ENCODE data around the gene NTSR1. TPM values are rescaled to one million over a fixed set of nuclear protein-coding genes. Genes with fewer than 3 reads are reported as not detected.

Gene NTSR1
- total RNA-seq, 1 donor from 2014 or later, result 6.7 TPM

DNA sequence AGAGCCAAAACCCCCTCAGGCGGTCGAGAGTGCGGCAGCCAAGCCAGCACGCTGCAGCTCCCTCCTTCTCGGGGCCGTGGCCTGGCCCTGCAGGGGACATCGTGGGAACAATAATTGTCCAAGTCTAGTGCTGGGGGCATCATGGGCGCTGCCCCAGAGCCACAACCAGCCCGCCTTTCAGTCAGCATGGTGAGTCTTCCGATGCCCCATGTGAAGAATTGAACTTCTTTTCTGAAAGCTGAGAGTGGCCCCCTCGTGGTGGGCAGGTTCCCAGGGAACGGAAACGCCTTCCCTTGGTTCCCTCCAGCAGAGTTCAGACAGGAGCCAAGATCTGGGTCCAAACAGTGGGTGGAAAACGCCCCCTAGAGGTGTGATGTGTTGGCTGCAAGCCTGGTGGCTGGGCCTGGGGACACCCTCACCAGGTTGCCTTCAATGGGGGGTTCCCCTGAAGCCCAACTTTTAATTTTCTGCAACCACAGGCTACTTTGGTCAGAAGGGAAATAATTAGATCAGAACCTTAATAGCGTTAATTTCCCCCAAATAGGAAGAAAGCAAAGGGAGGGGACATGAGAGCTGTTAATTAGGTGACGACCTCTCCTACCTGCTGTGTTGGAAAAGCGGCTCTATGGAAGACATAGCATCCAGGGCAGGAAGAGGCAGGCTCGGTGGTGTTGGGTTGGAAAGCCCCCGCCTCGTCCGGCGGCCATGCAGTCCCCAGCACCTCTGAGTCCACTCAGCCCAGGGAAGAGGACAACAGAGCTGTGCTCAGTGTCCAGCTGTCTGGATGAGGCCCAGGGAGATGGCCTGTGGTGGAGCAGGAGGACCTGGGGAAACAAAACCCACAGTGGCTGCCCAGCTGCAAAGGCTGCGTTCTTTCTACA is 82.9 kb downstream of the NTSR1 start:
- peak; percentile 81 for DNase-seq

DNA sequence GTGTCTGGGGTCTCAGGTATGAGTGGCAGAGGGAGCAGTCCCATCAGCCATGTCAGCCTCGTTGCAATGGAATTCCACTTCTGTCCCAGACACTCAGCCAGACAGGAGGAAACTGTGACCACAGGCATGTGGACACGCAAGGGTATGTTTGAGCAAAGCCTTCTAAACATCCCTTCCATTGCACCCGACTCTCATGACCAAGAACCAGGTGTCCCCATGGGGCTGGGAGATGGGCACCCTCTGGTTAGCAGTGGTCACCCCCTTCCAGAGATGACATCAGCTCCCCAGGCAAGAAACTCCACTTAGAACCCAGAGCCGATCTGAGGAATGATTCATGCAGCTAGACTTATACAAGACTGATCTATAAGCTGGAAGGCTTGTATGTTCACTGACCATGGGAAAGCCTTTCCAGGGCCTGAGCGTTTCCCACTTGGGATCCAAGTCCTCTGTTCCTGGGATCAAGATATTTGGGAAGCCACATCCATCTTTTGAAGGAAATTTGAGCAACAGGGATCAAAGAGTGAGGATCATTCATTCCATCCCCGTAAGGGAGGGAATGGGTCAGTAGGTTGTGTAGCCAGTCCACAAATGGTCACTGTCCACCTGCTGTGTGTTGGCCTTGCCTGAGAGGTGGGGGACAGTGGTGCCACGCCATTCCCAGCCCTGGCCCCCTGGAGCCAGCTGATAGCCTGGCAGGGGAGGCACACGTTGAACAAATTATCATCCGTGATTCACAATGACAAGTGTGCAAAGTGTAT is 83.7 kb downstream of the NTSR1 start:
- no peak for DNase-seq

DNA sequence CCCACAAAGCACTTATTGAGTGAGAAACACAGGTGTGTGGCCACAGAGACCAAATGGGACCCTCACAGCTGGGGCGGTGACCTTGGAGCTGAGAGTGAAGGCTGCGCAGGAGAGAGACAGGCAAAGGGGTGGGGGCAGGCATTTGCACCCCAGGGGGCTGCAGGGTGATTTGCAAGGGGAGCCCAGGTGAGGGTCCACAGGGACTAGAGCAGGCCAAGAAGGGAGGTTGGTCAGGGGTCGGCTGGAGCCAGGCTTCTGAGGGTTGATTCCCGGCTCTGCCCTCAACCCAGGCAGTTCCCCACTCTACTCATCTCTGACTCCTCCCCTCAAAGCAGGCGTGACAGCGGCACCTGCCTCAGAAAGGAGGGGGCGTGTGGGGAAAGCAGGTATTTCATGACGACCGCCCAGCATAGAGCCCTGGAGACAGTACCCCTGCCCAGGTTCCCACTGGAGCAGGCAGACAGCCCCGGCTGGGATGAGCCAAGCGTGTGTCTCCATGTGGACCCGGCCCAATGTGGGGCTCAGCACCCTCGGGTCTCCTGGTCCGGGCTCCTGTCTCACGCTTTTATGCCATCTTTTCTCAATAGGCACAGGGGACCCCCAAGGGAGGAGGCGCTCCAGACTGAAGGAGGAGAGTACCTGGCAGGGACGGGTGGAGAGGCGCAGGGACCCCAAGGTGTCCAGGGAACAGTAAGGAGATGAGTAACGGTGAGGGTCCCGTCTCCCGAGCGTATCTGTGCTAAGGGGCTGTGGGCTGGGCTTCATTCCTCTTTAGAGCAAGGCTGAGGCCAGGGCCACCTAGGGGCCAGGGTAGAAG is 84.5 kb downstream of the NTSR1 start:
- no peak for DNase-seq

DNA sequence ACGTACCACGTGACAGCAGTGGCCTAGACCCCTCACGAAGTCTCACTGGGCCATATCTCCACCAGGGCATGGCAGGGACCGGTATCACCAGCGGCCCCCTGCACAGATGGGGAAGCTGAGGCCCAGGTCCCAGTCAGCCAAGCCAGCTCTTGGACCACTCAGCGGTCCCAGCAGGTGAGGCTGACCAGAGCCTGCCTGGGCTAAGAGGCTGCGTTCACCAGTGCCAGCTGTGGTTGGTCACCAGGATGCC is 85.0 kb downstream of the NTSR1 start:
- no peak for DNase-seq

GRCh38 chr20:62794007-62794724 is 85.5 kb downstream of the NTSR1 start:
- peak; percentile 92 for DNase-seq

- DNase-seq, result peak; percentile 61
Observed at GRCh38 chr20:62795023-62795761, 86.6 kb downstream of the NTSR1 start.

- no peak for DNase-seq
Observed at GRCh38 chr20:62796699-62797491, 88.3 kb downstream of the NTSR1 start.

DNA sequence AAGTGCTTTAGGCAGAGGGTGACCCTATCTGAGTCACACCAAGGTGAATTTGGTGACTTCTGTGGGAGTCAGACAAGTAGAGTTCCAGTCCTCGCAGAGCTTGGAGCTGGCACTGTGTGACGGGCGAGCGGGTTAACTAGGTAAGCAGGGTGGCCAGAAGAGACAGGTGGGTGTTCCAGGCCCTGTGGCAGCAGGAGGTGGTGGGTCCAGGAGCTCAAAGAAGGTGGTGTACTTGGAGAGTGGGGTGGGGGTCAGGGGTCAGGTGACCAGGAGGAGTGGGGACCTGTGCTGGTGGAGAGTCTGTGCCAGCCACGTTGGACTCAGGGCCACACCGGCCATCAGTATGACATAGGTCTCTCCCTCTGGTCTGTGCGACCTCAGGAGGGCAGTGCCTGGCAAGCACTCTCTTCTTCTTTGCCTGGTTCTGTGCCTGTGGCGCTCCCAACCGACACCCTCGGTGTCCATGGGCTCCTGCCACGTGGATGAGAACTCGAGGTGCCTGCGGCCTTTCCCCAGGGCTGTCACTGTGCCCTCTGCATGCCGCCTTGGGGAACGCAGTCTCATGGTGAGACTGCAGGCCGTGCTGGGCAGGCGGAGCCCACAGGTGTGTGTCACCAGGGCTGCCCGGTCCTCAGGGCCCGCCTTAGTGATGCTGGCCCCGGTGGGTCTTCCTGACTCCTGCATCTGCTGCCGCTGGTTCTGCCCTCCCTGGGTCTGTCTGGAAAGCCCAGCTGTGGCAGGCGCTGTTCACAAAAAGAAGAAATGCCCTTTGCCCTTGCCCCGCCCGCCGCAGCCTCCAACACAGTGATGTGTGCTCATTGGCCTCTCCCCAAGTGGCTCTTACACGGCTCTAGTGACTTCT is 89.3 kb downstream of the NTSR1 start:
- DNase-seq, result no peak

DNA sequence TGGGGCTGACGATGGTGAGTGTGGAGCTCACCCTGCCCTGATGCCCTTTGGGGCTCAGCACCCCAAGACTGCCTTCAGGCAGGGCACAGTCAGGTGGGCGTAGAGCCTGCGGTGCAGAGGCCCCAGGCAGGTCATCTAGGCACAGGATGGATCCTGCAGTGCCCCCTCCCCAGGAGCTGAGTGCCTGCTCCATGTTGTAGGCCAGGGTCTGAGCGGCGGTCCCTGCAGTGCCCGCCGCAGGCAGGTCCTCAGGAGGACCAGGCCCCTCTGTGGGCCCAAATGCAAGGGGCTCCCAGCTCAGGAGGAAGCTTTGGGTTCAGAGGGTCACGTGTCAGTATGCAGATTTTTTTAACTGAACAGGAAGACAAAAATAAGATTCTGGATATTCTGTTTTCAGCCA is 90.4 kb downstream of the NTSR1 start:
- DNase-seq, result no peak

GRCh38 chr20:62799459-62799858 is 90.8 kb downstream of the NTSR1 start:
- DNase-seq, result no peak

GRCh38 chr20:62799873-62800272 is 91.2 kb downstream of the NTSR1 start:
- no peak for DNase-seq

- DNase-seq, result peak; percentile 38
Observed at GRCh38 chr20:62800314-62801259, 92.0 kb downstream of the NTSR1 start.

DNA sequence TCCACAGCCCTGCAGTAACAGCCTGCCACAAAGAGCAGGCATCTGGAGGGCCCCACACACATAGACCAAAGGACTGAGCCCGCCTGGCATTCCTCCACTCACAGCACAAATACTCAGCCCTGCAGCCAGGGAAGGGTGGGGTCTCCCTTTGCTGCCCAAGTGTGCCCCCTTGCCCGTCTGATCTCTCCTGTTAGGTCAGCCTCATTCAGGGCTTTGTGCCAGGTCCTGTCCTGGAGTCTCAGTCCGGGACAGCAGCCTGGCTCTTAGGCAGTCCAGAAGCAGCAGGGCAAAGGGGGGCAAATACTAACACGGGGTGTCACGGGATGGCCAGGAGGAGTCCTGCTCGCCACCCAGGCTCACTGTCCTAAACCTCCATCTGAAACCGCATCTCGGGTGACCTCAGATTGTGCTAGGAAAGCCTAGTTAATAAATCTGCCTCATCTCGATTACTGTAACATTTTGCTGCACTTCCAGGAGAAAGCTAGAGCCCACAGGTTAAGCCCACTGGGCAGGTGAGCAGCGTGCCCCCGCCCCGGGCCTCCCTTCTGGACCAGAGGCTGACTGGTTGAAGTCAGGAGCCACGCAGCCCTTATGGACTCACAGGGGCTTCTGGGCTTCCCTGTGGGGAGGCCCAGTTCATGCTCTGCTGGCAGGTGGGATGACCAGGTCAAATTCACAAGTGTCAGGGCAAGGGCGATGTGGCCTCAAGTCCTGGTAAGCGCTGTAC is 92.8 kb downstream of the NTSR1 start:
- DNase-seq, result no peak

DNA sequence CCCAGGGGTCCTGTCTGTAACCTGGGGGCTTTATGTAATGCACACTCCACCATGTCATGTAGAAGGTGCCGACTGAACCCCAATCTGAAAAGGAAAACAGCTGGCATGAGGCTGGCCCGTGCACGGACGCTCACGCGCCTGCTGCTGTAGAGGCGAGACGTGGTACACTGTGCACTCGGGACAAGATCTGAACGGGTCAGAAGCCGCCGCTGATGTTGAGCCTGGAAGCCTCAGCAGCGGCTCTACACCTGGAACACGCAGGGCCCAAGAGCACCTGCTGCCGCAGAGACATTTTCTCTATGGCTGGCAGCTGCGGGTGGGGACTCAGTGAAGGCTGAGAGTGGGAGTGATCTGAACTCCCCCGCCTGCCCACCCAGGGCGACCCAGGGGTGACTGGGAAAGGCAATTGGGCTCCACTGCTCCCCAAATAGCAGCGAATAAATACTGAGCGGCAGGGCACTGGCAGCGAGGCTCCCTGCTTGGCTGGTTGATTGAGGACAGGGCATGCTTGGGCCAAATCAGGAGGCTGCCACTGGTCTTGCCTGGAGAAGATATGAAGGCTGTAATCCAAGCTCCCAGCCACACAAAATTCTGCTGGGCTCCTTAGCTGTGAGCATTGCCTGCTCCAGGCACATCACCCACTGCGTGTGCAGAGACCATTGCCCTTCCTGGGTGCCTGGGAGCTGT is 93.5 kb downstream of the NTSR1 start:
- no peak for DNase-seq

DNA sequence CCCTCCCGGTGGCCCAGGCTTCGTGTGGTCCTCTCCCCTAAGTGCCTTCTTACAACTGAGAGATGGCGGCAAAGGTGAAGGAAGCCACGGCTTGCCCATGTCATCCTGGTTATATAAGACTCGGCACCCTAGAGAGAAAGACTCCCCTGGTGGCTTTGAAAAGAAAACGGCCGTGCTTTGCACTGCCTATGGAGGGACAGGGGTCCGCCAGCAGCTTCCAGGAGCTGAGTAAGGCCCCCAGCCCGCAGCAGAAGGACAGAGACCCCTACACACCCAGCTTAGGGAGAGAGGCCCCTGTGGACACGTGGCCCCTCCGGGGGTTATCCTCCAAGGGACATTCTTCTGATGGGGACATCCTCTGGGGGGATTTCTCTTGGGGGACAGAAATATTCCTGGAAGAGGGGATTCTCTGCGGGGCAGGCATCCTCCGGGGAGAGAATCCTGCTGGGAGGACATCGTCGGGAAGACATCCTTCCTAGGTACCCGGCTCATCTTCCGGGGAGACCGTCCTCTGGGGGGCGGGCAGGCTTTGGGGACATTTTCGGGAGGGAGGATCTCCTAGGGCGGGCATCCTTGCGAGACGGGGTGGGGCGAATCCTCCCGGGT is 95.5 kb downstream of the NTSR1 start:
- no peak for DNase-seq

DNA sequence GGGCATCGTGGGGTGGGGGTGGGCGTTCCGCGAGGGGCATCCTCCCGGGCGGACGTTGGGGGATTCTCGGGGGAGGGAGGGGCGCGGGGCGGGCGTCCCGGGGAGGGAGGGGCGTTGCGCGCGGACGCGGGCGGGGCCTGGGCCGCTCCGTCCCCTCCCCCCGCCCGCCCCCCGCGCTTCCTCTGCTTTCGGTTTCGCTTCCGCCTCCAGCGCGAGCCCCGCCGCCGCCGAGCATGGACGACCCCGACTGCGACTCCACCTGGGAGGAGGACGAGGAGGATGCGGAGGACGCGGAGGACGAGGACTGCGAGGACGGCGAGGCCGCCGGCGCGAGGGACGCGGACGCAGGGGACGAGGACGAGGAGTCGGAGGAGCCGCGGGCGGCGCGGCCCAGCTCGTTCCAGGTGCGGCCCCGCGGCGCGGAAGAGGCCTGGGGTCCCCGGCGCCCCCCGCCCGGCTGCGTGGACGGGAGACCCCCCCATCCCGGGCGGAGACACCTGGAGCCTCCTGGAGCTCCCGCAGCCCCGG is 96.1 kb downstream of the NTSR1 start, which contains the start of gene OGFR:
TSS of gene OGFR (plus strand) at position 209 of the 528 bp plus-strand sequence. CDS start at position 234, 25 bp downstream.
- peak; percentile 29 for DNase-seq

All from occipital lobe (tissue), 2 donors.